Activated T-helper 17 cell treated with anti-CD3 and anti-CD28 coated beads, Interleukin-2, amount 50 U/mL, for 72 hours (primary cell): Measurements from ENCODE around the gene USF1. TPM values are rescaled to one million over a fixed set of nuclear protein-coding genes. Genes with fewer than 3 reads are reported as not detected.

Experiments
- ATAC-seq: fragments of 150-1000 bp; cut with Tn5 transposase; replicated peaks from 2 replicates; pipeline ENCODE4 v1.10.0; 2021; ENCODE audit warnings: mild to moderate bottlenecking, moderate library complexity
- H3K27ac Mint-ChIP-seq: one replicate; pipeline ENCODE4 v1.8.0; 2022; ENCODE audit warnings: mixed read lengths
- H3K27me3 Mint-ChIP-seq: one replicate; pipeline ENCODE4 v1.8.0; 2022; ENCODE audit warnings: mixed read lengths
- H3K36me3 Mint-ChIP-seq: one replicate; pipeline ENCODE4 v1.8.0; 2022; ENCODE audit warnings: low read depth, mild to moderate bottlenecking, mixed read lengths
- H3K4me1 Mint-ChIP-seq: one replicate; pipeline ENCODE4 v1.8.0; 2022; ENCODE audit warnings: mixed read lengths
- H3K4me3 Mint-ChIP-seq: one replicate; pipeline ENCODE4 v1.8.0; 2022; ENCODE audit warnings: mild to moderate bottlenecking, mixed read lengths
- H3K9me3 Mint-ChIP-seq: one replicate; pipeline ENCODE4 v1.8.0; 2022; ENCODE audit warnings: mixed read lengths
- total RNA-seq, 2 donors: library from RNA; stranded (reverse); gene quantifications; one replicate each; pipeline ENCODE4 v1.2.3, GENCODE V29; 2022

The USF1 gene
- 10 to 100 TPM; 51.6 to 66.9 TPM for total RNA-seq

GRCh38 chr1:161045736-161046604 is at the start of gene USF1:
USF1 (minus strand) TSS chr1:161045977; CDS start chr1:161043275, 2,702 bp downstream.
- peaks cover 30% of the 10 kb centered on the region for H3K4me1 Mint-ChIP-seq
- peak within 1 kb of the TSS; percentile 98 for H3K27ac Mint-ChIP-seq
- peak; percentile 89 for ATAC-seq
- peak within 1 kb of the TSS; percentile 93 for H3K4me3 Mint-ChIP-seq
- no peaks in the 10 kb centered on the region for H3K9me3 Mint-ChIP-seq
- no peaks in the 10 kb centered on the region for H3K27me3 Mint-ChIP-seq
- peaks cover 87% of the 10 kb centered on the region for H3K36me3 Mint-ChIP-seq

- no peak for ATAC-seq
Observed at GRCh38 chr1:161095230-161095629, 49.5 kb upstream of the USF1 start.

GRCh38 chr1:161094481-161094880 is 48.7 kb upstream of the USF1 start:
- Mint-ChIP-seq H3K36me3 (peaks cover 13% of the 10 kb centered on the region), H3K4me3 (no peak overlapping the region), H3K4me1 (peaks cover 40% of the 10 kb centered on the region), H3K9me3 (no peaks in the 10 kb centered on the region), H3K27me3 (no peaks in the 10 kb centered on the region), H3K27ac (no peak overlapping the region)
- ATAC-seq, result no peak

More at GRCh38 chr1:161095230-161095629, 49.5 kb upstream of the USF1 start:
- H3K4me1 Mint-ChIP-seq, result peaks cover 40% of the 10 kb centered on the region
- H3K9me3 Mint-ChIP-seq, result no peaks in the 10 kb centered on the region
- H3K27ac Mint-ChIP-seq, result no peak overlapping the region
- H3K4me3 Mint-ChIP-seq, result no peak overlapping the region
- peaks cover 20% of the 10 kb centered on the region for H3K36me3 Mint-ChIP-seq
- H3K27me3 Mint-ChIP-seq, result no peaks in the 10 kb centered on the region

- Mint-ChIP-seq H3K27ac (peak overlapping the region; percentile 50), H3K27me3 (no peaks in the 10 kb centered on the region), H3K4me3 (peak overlapping the region; percentile 42), H3K9me3 (no peaks in the 10 kb centered on the region), H3K4me1 (peaks cover 32% of the 10 kb centered on the region), H3K36me3 (peaks cover 4% of the 10 kb centered on the region)
- peak; percentile 96 for ATAC-seq
Observed at GRCh38 chr1:161092621-161093028, 46.8 kb upstream of the USF1 start.

GRCh38 chr1:161091796-161092507 is 46.2 kb upstream of the USF1 start:
- peak; percentile 13 for ATAC-seq

GRCh38 chr1:161091093-161091492 is 45.3 kb upstream of the USF1 start:
- H3K27ac Mint-ChIP-seq, result no peak overlapping the region
- H3K4me3 Mint-ChIP-seq, result peak overlapping the region; percentile 7
- H3K27me3 Mint-ChIP-seq, result no peaks in the 10 kb centered on the region
- H3K9me3 Mint-ChIP-seq, result no peaks in the 10 kb centered on the region
- no peaks in the 10 kb centered on the region for H3K36me3 Mint-ChIP-seq
- peaks cover 24% of the 10 kb centered on the region for H3K4me1 Mint-ChIP-seq
- no peak for ATAC-seq

More at GRCh38 chr1:161091796-161092507, 46.2 kb upstream of the USF1 start:
- H3K4me3 Mint-ChIP-seq, result peak overlapping the region; percentile 42
- peak overlapping the region; percentile 50 for H3K27ac Mint-ChIP-seq
- no peaks in the 10 kb centered on the region for H3K36me3 Mint-ChIP-seq
- H3K4me1 Mint-ChIP-seq, result peaks cover 25% of the 10 kb centered on the region
- no peaks in the 10 kb centered on the region for H3K27me3 Mint-ChIP-seq
- H3K9me3 Mint-ChIP-seq, result no peaks in the 10 kb centered on the region

- H3K36me3 Mint-ChIP-seq, result no peaks in the 10 kb centered on the region
- H3K27me3 Mint-ChIP-seq, result no peaks in the 10 kb centered on the region
- H3K4me3 Mint-ChIP-seq, result peak overlapping the region; percentile 7
- H3K4me1 Mint-ChIP-seq, result peaks cover 24% of the 10 kb centered on the region
- H3K9me3 Mint-ChIP-seq, result no peaks in the 10 kb centered on the region
- ATAC-seq, result peak; percentile 37
- H3K27ac Mint-ChIP-seq, result no peak overlapping the region
Observed at GRCh38 chr1:161090617-161091016, 44.8 kb upstream of the USF1 start.

GRCh38 chr1:161089938-161090337 is 44.2 kb upstream of the USF1 start:
- no peak for ATAC-seq
- Mint-ChIP-seq H3K4me3 (no peak overlapping the region), H3K27me3 (no peaks in the 10 kb centered on the region), H3K36me3 (no peaks in the 10 kb centered on the region), H3K9me3 (no peaks in the 10 kb centered on the region), H3K4me1 (peaks cover 24% of the 10 kb centered on the region), H3K27ac (no peak overlapping the region)

GRCh38 chr1:161089251-161089924 is 43.6 kb upstream of the USF1 start, which contains the start of gene NECTIN4:
NECTIN4 (minus strand) TSS chr1:161089558; CDS start chr1:161089296, 262 bp downstream.
- Mint-ChIP-seq H3K27me3 (no peaks in the 10 kb centered on the region), H3K9me3 (no peaks in the 10 kb centered on the region), H3K4me3 (peak within 1 kb of the TSS; percentile 7), H3K36me3 (no peaks in the 10 kb centered on the region), H3K27ac (peak within 1 kb of the TSS; percentile 64), H3K4me1 (peaks cover 24% of the 10 kb centered on the region)
- no peak for ATAC-seq

- ATAC-seq, result no peak
- no peaks in the 10 kb centered on the region for H3K36me3 Mint-ChIP-seq
- H3K27me3 Mint-ChIP-seq, result no peaks in the 10 kb centered on the region
- H3K4me3 Mint-ChIP-seq, result no peak overlapping the region
- H3K27ac Mint-ChIP-seq, result peak overlapping the region; percentile 64
- H3K9me3 Mint-ChIP-seq, result no peaks in the 10 kb centered on the region
- peaks cover 24% of the 10 kb centered on the region for H3K4me1 Mint-ChIP-seq
Observed at GRCh38 chr1:161088587-161089110, 42.9 kb upstream of the USF1 start.

- Mint-ChIP-seq H3K27ac (peak overlapping the region; percentile 20), H3K36me3 (no peaks in the 10 kb centered on the region), H3K4me1 (peaks cover 8% of the 10 kb centered on the region), H3K4me3 (no peak overlapping the region), H3K9me3 (no peaks in the 10 kb centered on the region), H3K27me3 (no peaks in the 10 kb centered on the region)
- no peak for ATAC-seq
Observed at GRCh38 chr1:161086457-161086856, 40.7 kb upstream of the USF1 start.

- no peak for ATAC-seq
- Mint-ChIP-seq H3K27me3 (no peaks in the 10 kb centered on the region), H3K36me3 (no peaks in the 10 kb centered on the region), H3K9me3 (no peaks in the 10 kb centered on the region), H3K27ac (peak overlapping the region; percentile 20), H3K4me1 (no peaks in the 10 kb centered on the region), H3K4me3 (no peak overlapping the region)
Observed at GRCh38 chr1:161085165-161085564, 39.4 kb upstream of the USF1 start.

- Mint-ChIP-seq H3K27ac (peak overlapping the region; percentile 20), H3K4me1 (no peaks in the 10 kb centered on the region), H3K27me3 (no peaks in the 10 kb centered on the region), H3K4me3 (no peak overlapping the region), H3K9me3 (no peaks in the 10 kb centered on the region), H3K36me3 (no peaks in the 10 kb centered on the region)
- no peak for ATAC-seq
Observed at GRCh38 chr1:161084597-161084988, 38.8 kb upstream of the USF1 start.
